Measurements from ENCODE around the gene CDC42BPB.
"Not testable (repeated sequence)": the region's sequence is repeated elsewhere in the genome, so short reads cannot be mapped to it uniquely, and the experiment has no call there.

The CDC42BPB gene

DNA sequence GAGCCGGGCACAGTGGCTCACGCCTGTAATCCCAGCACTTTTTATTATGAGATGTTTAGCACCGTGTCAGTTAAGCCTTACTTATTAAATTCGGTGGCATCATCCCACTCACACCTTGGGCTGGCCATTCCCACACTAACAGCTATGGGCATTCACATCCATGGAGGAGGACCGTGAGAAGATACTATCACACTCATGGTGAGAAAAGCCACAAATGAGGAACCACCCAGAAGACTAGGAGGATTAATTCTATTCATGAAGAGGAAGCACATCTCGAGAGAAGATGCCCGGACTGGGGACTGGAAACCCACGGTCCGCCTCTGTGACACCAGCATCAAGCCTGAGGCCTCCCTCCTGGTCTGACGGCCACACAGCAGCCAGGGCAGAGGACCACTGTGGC lies 4.9 kb downstream of the CDC42BPB start:
- DNase-seq (ENCODE audit: low read depth) = no peak

DNA sequence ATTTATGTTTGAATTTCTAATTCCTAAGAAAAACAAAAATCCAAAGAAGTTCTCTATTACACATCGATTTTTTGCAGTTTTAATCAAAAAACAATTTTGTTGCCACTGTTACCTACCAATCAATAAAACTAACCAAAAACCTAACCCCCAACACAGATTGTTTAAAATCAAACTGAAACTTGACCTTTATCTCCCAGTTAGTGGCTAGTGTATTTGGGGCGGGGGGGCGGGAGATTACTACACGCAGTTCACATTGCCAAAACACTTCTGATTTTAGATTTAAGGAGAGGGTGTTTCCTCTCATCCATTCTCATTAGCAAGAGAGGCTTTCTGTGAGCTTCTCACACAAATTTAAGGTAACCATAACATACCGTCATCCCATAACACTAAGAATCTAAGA lies 6.4 kb downstream of the CDC42BPB start:
- DNase-seq (ENCODE audit: low read depth) = no peak

DNA sequence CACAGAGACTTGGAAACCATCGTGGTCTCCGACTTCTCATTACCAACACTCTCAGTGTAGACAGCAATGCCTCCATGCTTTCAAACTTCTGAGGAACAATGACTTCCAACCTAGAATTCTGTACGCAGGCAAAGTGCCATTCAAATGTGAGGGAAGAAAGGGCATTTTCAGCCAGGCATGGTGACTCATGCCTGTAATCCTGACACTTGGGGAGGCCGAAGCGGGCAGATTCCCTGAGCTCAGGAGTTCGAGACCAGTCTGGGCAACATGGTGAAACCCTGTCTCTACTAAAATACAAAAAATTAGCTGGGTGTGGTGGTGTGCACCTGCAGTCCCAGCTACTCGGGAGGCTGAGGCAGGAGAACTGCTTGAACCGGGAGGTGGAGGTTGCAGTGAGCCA lies 9.9 kb downstream of the CDC42BPB start:
- not testable (repeated sequence) for DNase-seq (ENCODE audit: low read depth)

DNA sequence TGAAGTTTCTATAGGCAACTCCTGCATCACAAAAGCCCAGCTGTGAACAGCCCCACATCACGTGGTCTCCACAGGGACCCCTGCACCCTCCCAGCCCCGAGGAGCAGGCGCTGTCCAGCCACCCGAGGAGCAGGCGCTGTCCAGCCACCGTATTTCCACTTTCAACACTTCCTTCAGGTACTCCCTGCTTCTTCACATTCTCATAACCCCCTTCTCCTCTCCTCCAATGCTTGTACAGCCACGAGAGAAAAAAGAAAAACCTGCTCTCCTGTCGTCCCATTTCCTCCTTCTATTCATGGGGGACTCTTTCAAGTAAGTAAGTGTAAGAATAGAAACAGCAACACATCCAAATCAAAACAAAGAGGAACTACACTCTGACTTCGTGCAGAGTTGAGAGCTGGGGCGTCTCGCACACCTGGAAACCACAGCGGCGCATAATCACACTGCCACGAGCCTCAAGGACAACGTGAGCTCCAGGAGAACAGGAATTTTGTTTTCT lies 11.9 kb downstream of the CDC42BPB start:
- DNase-seq (ENCODE audit: low read depth) = no peak

DNA sequence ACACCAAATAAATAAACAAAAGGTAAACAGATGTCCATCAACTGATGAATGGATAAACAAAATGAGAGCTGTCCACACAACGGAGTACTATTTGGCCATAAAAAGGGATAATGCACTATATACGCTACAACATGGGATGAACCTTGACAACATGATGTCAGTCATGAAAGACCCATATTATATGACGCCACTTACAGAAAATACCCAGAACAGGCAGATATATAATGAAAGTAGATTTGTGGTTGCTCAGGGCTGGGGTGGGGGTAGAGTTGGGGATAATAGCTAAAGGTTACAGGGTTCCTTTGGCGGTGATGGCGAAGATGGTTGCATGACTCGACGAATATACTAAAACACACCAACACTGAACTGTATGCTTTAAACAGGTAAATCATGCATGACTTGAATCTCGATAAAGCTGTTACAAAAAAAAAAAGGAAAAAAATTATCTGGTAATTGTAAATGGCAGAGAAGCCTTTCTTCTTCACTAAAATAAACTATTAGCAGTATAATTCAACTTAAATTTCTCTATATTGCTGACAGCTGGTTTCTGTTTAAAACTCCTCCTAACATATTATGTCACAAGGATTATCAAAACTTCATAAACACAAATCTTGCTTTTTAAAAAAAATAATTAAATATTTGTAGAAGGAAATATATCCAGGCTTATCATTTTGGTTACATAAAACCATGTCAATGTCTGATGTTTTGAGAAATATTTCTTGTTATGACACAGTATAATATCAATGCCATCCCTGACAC lies 13.9 kb downstream of the CDC42BPB start:
- DNase-seq (ENCODE audit: low read depth) = no peak

DNA sequence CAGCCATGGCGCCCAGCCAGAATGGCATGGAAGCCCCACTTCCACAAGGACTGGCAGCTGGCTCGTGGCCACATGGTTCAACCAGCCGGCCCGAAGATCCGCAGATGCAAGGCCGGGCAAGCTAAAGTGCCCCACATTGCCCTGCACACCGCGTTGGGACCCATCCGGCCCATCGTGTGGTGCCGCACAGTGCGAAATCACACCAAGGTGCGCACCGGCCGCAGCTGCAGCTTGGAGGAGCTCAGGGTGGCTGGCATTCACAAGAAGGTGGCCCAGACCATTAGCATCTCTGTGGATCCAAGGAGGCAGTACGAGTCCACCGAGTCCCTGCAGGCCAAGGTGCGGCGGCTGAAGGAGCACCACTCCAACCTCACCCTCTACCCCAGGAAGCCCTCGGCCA lies 15.9 kb downstream of the CDC42BPB start:
- no peak for DNase-seq (ENCODE audit: low read depth)

DNA sequence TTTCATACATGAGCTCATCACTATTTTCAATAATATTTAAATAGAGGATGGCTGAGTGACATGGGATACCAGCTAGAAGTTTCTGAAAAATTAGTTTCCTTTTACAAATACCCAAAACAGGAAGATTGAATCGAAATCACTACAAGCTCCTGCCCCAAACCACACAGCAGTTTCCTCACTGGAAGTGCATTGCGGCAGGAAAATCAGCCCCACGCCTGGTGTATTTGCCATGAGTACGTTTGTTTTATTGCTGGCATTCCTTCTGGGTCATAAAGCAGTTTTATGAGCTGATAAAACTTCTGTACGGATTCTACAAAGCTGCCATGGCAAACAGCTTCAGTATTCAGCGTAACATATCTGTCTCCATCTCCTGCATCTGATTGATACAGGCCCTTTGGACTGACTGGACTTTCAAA lies 23.7 kb downstream of the CDC42BPB start:
- DNase-seq (ENCODE audit: low read depth) = no peak

DNA sequence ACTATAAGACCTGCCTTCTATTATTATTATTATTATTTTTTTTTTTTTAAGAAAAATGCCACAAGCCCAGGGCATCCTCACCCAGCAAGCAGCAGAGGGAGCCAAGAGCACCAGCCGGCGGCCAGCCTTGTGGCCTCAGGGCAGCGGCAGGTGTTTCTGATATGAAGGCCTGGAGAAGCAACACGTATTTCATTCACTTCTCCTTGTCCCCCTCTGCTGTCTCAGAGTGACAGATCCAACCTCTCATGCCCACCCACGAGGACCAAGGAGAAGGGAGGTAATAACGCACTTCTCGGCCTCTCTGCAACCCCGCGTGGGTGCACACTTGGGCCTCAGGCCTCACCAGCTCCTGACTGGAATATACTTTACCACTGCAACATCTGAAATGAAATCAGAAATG lies 25.4 kb downstream of the CDC42BPB start:
- DNase-seq (ENCODE audit: low read depth) = no peak

DNA sequence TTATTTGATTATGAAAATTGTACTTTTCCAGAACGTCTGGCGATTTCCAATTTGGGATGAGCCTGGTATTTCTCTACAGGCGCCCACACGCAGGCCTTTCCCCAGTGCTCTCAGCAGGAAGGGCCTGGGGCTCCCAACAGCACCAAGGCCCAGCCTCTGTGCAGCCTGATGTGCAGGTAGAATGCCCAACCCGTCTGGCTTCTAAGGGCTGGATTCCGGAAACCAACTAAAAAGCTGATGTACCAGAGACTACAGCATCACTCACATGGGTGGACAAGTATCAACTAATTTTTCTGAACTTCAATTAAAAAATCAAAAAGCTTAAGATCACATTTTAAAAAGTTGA lies 25.8 kb downstream of the CDC42BPB start:
- no peak for DNase-seq (ENCODE audit: low read depth)

DNA sequence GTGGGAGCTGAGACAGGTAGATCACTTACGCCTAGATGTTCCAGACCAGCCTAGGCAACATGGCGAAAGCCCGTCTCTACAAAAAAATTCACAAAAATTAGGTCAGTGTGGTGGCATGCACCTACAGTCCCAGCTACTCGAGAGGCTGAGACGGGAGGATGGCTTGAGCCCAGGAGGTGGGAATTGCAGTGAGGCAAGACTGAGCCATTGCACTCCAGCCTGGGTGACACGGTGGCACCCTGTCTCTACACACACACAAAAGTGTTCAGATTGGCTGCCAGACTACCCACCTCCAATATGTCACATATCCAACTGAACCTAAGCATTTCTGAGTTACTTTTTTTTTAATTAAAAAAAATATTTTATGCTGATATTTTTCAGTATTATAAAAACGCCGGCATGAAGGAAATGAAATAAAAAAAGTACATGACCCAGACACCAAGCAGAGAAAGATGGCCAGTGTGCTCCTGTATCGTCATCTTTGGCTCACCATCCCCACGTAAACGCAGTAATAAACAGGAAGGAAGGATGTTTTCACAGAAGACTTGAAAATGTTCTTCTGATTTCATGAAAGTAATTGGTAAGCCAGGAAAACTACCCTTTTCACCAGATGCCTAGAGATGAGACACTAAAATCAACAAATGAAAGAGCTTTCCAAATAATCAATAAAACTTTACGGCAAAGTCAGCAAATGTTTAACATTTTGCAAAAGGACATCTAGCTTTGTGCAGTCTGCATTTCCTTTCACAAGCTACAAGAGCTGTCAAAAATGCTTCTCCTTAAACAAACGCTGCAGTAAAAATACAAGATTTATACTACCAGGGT lies 26.4 kb downstream of the CDC42BPB start:
- DNase-seq (ENCODE audit: low read depth) = no peak

DNA sequence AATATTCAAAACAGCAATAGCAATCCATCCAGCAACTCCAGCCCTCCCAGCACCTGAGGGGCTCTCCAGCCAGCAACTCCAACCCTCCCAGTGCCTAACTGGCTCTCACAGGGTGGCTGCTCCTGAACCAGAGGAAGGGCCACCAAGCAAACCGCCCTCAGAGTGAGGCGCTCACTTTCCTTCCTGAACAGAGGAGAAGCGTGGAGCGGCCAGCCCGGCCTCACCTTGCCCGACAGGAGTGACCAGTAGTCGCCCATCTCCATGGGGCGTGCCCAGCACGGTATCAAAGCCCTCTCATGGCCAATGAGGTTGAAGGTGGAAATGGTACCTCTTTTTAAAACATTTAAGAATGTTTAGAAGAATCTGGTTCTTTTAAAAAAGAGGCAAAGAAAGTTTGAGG lies 27.4 kb downstream of the CDC42BPB start:
- DNase-seq (ENCODE audit: low read depth) = no peak

DNA sequence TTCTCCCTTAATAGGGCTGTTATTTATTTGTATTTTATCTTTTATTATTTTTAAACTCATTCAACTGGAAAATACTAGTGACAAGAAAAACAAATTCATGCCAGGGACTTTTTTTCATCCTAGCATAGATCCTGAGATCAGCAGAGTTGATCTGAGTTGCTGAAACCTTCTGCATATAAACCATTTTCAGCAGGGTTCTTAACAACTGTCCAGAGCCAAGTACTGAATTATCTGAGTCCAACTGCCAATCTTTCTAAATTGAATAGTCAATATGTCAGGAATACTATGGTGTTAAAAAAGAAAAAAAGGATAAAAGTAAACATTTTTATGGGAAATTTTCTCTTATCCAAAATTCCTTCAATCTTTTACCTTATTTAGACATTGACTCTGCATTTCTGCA lies 28.6 kb downstream of the CDC42BPB start:
- no peak for DNase-seq (ENCODE audit: low read depth)

DNA sequence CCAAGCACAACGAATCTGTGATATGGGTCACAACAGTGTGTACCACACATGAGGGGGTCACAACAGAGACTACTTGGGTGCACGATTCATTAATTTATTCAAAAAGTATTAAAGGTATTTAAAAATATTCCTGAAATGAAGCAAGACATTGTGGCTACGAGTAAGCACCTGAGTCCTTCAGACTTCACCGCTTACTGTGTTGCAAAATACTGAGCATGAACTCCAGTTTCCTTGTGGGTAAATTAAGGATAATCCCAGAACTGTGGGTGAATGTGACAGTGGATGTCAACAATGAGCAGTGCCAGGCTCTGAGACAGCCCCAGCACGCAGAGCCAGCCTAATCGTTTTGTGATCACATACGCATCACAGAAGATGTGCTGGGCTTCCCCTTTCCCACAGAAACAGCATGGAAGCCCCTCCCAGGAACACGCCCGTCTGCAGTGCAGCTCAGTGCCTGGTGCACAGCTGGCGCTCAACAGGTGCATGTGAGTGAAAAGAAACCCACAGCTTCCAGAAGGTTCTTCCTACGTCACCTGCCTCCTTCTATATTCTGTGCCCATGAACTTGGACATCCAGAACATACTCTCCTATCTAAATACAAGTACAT lies 29.1 kb downstream of the CDC42BPB start:
- DNase-seq (ENCODE audit: low read depth) = no peak

DNA sequence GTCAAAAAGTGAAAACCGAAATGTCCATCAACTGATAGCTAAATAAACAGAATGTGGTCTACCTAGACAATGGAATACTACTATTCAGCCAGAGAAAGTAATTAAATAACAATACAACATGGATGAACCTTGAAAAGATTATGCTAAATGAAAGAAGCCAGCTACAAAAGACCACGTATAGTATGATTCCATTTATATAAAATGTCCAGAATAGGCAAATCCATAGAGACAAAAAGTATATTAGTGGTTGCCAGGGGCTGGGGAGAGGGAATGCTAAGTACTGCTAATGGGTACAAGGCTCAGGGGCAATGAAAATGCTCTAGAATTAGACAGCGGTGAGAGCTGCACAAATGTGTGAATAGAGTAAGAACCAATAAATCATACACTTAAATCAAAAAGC lies 29.9 kb downstream of the CDC42BPB start:
- DNase-seq (ENCODE audit: low read depth) = no peak

DNA sequence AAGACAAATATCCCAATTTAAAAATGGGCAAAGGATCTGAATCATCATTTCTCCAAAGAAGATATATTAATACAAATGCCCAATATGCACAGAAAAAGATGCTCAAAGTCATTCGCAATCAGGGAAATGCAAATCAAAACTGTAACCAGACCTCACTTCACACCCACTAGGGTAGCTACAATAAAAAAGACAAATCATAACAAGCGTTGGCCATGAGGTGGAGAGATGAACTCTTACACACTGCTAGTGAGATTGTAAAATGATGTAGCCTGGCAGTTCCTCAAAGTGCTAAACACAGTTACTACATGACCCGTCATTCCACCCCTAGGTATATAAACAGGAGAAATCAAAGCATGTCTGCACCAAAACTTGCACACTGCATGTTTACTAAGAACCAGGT lies 30.4 kb downstream of the CDC42BPB start:
- DNase-seq (ENCODE audit: low read depth) = no peak

DNA sequence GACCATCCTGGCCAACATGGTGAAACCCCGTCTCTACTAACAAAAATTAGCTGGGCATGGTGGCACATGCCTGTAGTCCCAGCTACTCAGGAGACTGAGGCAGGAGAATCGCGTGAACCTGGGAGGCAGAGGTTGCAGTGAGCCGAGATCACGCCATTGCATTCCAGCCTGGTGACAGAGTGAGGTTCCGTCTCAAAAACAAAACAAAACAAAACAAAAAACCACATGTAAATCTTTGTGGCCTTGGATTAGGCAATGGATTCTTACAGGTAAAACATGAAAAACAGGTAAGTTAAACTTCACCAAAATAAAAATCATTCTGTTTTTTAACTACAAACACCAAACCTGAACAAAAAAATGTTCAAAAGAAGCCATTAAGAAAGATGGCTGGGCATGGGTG lies 31.2 kb downstream of the CDC42BPB start:
- not testable (repeated sequence) for DNase-seq (ENCODE audit: low read depth)

DNA sequence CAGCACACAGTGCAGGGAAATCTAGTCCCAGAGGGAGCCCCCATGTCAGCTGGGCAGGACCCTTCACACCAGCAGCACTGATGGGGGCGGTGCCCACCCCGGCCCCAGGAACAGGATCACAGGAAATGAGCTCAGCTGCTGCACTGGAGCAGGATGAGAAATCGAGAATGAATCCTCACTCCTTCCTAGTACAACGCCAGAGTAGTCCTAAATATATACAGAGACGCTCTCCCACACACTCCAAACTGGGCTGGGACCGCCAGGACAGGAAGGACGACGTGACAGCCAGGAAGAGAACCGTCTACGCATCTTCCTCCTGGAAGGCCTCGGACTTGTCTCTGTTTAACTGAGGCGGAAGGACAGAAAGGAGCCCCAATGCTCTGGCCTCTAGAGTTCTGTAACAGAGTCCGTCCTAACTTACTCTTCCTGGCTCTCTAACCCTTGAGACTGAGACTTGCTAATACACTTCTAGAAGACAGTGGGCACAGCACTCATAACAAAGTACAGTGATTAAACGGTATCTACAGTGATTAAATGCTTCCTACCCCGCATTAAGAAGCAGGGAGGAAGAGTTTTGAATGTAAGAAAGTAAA lies 33.4 kb downstream of the CDC42BPB start:
- DNase-seq (ENCODE audit: low read depth) = no peak

DNA sequence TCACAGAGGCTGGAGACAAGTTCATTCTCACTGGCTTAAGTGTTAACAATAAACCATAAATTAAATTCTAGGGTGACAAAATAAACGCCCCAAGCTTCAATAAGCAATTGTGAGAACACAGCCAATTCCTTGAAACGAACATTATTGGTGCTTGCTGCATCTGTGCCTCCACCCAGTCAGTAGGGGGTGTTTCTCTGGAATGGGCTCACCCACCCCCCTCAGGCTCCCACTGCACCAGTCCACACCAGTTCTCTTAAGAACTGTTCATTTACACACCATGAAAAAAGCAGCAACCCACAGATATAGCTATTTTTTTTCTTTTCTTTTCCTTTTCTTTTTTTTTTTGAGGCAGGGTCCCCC lies 34.7 kb downstream of the CDC42BPB start:
- DNase-seq (ENCODE audit: low read depth) = no peak

DNA sequence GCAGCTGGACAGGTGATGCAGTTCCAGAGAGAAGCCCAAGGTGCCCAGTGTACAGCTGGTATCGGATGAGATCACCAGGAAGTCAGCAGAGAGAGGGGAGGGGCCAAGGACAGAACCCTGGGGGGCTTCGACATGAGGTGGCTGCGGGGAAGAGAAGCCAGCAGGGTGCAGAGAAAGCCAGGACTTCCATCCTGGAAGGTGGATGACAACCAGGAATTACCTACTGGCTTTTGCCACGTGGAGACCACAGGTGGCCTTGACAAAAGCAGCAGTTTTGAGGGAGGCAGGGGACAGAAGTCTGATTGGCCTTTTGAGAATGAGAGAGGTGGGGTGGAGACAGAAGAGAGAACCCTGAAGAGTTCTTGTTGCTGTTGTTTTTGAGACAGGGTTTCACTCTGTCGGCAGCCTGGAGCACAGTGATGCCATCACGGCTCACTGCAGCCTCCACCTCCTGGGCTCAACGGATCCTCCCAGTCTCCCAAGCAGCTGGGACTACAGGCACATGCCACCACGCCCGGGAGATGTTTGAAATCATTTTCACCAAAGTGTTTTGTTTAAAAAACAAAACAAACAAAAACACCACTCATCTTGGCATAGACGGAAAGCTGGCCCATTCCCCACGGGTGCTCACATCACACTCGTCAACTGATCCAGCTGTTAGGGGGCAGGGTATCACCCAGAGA lies 35.2 kb downstream of the CDC42BPB start:
- no peak for DNase-seq (ENCODE audit: low read depth)

DNA sequence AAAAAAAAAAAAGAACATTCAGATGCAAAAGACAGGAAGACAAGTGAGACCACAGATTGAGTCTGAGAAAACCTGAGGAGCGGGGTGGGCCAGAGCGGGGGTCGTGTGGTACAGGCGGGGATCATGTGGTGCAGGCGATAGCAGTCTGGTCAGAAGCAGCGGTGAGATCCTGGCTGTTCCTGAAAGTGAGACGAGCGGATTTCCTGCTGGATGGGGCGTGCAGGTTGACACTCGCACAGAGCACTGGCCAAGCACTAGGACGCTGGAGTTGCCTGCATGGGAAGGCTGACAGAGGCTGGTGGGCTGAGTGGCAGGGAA lies 35.7 kb downstream of the CDC42BPB start:
- no peak for DNase-seq (ENCODE audit: low read depth)

DNA sequence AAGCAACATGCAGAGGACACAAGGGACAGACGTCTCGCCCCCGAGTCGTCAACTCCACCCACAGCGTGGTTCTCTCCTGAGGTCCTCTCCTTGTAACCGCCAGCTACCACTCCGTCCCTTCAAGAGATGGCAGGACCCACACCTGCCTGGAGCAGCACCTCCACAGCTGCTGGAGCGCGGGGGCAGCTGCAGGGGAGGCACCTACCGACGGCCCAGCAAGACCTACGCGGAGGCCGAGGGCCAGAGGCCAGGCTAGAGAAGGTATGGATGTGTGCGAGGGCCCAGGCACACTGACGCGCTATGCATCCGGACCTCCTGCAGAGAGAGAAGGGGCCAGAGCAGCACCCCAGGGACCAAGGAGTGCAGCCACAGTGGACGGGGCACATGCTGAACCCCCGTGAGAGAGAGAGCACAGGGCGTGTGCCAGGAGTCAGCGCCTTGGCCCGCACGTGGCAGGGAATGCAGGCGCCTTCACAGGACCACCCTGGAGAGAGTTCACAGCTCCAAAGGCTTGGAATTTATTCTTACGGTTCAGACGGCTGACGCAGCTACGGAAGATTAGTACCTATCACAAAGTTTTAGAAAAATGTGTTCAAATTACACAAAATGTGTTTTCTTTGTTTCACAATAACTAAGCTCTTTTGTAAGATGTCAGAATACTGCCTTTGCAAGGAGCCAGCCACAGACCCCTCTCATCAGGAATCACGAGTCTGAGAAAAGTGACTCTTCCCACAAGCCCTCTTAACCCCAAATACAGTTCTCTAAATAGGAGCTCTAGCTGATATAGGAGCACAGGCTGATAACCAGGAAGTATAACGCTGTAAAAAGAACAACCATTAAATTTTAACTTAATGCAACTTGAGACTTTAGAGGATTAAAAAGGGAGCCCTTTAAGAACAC lies 36.8 kb downstream of the CDC42BPB start:
- no peak for DNase-seq (ENCODE audit: low read depth)
